HEK293T (cell line): Measurements from ENCODE around the gene CCNYL1.

ENCODE experiments used
- BHLHE40 ChIP-seq: fragments of 450-650 bp; IDR thresholded peaks from 2 replicates; pipeline ENCODE4 v1.6.1; 2016; ENCODE audit warnings: mild to moderate bottlenecking, moderate library complexity, borderline replicate concordance
- FOXK2 ChIP-seq: fragments of 450-650 bp; IDR thresholded peaks from 2 replicates; pipeline ENCODE4 v1.6.1; 2016; ENCODE audit warnings: mild to moderate bottlenecking

- TF ChIP-seq BHLHE40 (no peak), FOXK2 (no peak)
These were observed 59.4 kb downstream of the CCNYL1 start for GRCh38 chr2:207770602-207771404.
